Measurements from ENCODE around the gene LECT2. TPM values are rescaled to one million over a fixed set of nuclear protein-coding genes. Genes with fewer than 3 reads are reported as not detected.

Gene LECT2
- total and polyA plus RNA-seq, 2 donors from 2014 or later: not detected

GRCh38 chr5:135986891-135987401 is 32.2 kb upstream of the LECT2 start:
- FAIRE-seq (no peak), DNase-seq (no peak)
- no peak for TF ChIP-seq CTCF (IDR thresholded peaks at IDR 0.05; ENCODE audit: borderline replicate concordance, extremely low read depth, insufficient read depth)
- intact Hi-C loops (cut with DNase I): no loop called here
- Histone ChIP-seq H3K9ac (ENCODE audit: low read length in 3 of 3) (no peak overlapping the region), H3K9me3 (ENCODE audit: control insufficient read depth in 2 of 3, insufficient read depth in 1 of 3, low read length in 3 of 3) (no peaks in the 10 kb centered on the region), H3K4me3 (ENCODE audit: low read length in 3 of 3) (no peak overlapping the region), H3K4me1 (ENCODE audit: control insufficient read depth in 2 of 3, insufficient read depth in 2 of 3, low read depth in 1 of 3, low read length in 3 of 3) (no peaks in the 10 kb centered on the region), H3K27ac (ENCODE audit: low read depth in 2 of 2, low read length in 2 of 2) (no peak overlapping the region), H3K36me3 (ENCODE audit: control insufficient read depth in 2 of 3, insufficient read depth in 3 of 3, low read length in 3 of 3) (no peaks in the 10 kb centered on the region), H3K27me3 (ENCODE audit: control insufficient read depth, insufficient read depth, low read length) (no peaks in the 10 kb centered on the region)

- H3K4me1 ChIP-seq (ENCODE audit: control insufficient read depth in 2 of 3, insufficient read depth in 2 of 3, low read depth in 1 of 3, low read length in 3 of 3): no peaks in the 10 kb centered on the region
- intact Hi-C loops (cut with DNase I): no loop called here
- no peak overlapping the region for H3K27ac ChIP-seq (ENCODE audit: low read depth in 2 of 2, low read length in 2 of 2)
- H3K4me3 ChIP-seq (ENCODE audit: low read length in 3 of 3): no peak overlapping the region
- no peak overlapping the region for H3K9ac ChIP-seq (ENCODE audit: low read length in 3 of 3)
- no peak for DNase-seq
- H3K36me3 ChIP-seq (ENCODE audit: control insufficient read depth in 2 of 3, insufficient read depth in 3 of 3, low read length in 3 of 3): no peaks in the 10 kb centered on the region
- no peaks in the 10 kb centered on the region for H3K9me3 ChIP-seq (ENCODE audit: control insufficient read depth in 2 of 3, insufficient read depth in 1 of 3, low read length in 3 of 3)
- TF ChIP-seq CTCF (IDR thresholded peaks at IDR 0.05; ENCODE audit: borderline replicate concordance, extremely low read depth, insufficient read depth): no peak
- no peaks in the 10 kb centered on the region for H3K27me3 ChIP-seq (ENCODE audit: control insufficient read depth, insufficient read depth, low read length)
- FAIRE-seq: no peak
Measured at GRCh38 chr5:135986401-135986800, 31.6 kb upstream of the LECT2 start.

DNA sequence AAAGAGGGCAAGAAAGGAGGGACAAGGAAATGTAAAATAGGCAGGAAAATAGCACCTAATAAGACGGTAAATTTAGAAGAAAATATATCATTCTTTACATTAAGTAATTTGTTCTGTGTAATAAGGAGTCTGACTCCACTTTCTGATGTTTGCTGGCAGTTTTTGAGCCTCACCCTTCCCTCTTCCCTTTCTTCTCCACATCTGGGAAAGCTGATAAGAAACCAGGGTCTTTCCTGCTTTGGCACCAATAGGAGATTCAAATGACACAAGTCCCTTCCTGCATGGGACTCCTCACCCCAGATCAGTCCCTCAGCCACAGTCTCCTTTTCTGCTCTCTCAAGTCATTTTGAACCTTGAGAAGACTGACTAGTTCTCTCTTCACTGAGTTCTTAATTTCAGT is 31.2 kb upstream of the LECT2 start:
- intact Hi-C loops (cut with DNase I): no loop called here
- H3K4me3 ChIP-seq (ENCODE audit: low read length in 3 of 3): no peak overlapping the region
- H3K9me3 ChIP-seq (ENCODE audit: control insufficient read depth in 2 of 3, insufficient read depth in 1 of 3, low read length in 3 of 3): no peaks in the 10 kb centered on the region
- H3K27me3 ChIP-seq (ENCODE audit: control insufficient read depth, insufficient read depth, low read length): no peaks in the 10 kb centered on the region
- TF ChIP-seq CTCF (IDR thresholded peaks at IDR 0.05; ENCODE audit: borderline replicate concordance, extremely low read depth, insufficient read depth): no peak
- H3K9ac ChIP-seq (ENCODE audit: low read length in 3 of 3): no peak overlapping the region
- DNase-seq (no peak), FAIRE-seq (no peak)
- H3K36me3 ChIP-seq (ENCODE audit: control insufficient read depth in 2 of 3, insufficient read depth in 3 of 3, low read length in 3 of 3): no peaks in the 10 kb centered on the region
- no peak overlapping the region for H3K27ac ChIP-seq (ENCODE audit: low read depth in 2 of 2, low read length in 2 of 2)
- no peaks in the 10 kb centered on the region for H3K4me1 ChIP-seq (ENCODE audit: control insufficient read depth in 2 of 3, insufficient read depth in 2 of 3, low read depth in 1 of 3, low read length in 3 of 3)

DNA sequence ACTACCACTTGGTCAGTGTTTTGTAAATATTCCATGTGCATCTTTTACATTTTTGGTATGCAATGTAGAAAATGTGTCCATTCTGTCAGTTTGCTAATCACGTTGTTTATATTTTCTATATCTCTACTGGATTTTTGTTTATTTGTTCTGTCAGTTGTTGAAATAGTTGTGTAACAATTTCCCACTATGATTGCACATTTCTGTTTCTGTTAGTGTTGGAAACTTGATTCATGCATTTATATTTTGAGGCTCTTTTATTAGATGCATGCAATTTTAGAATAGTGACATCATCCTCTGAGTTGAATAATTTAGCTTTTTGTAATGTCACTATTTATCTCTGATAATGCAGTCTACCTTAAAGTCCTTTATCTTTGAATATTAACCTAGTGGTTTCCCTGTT is 25.8 kb upstream of the LECT2 start:
- intact Hi-C loops (cut with DNase I): no loop called here
- no peak for FAIRE-seq
- no peak for TF ChIP-seq CTCF (IDR thresholded peaks at IDR 0.05; ENCODE audit: borderline replicate concordance, extremely low read depth, insufficient read depth)

More for the DNA sequence above, 25.8 kb upstream of the LECT2 start:
- H3K27me3 ChIP-seq (ENCODE audit: control insufficient read depth, insufficient read depth, low read length): no peaks in the 10 kb centered on the region
- no peak overlapping the region for H3K9ac ChIP-seq (ENCODE audit: low read length in 3 of 3)
- H3K36me3 ChIP-seq (ENCODE audit: control insufficient read depth in 2 of 3, insufficient read depth in 3 of 3, low read length in 3 of 3): no peaks in the 10 kb centered on the region
- no peak overlapping the region for H3K27ac ChIP-seq (ENCODE audit: low read depth in 2 of 2, low read length in 2 of 2)
- no peak overlapping the region for H3K4me3 ChIP-seq (ENCODE audit: low read length in 3 of 3)
- no peaks in the 10 kb centered on the region for H3K9me3 ChIP-seq (ENCODE audit: control insufficient read depth in 2 of 3, insufficient read depth in 1 of 3, low read length in 3 of 3)
- H3K4me1 ChIP-seq (ENCODE audit: control insufficient read depth in 2 of 3, insufficient read depth in 2 of 3, low read depth in 1 of 3, low read length in 3 of 3): no peaks in the 10 kb centered on the region
- no peak for DNase-seq

Measured in kidney (tissue), 14 donors.